K562 (cell line): ENCODE results near the gene TAF1D. TPM values are rescaled to one million over a fixed set of nuclear protein-coding genes. Genes with fewer than 3 reads are reported as not detected.

ENCODE experiments used
- CBFA2T3 ChIP-seq: fragments of 450-650 bp; IDR thresholded peaks from 2 replicates; pipeline ENCODE4 v1.6.1; 2017
- ELF1 ChIP-seq: fragments of 200-800 bp; sonication (Bioruptor generic); IDR thresholded peaks from 2 replicates; pipeline ENCODE4 v1.6.1; 2016; ENCODE audit warnings: missing genetic modification characterization, missing compliant biosample characterization
- ELF2 ChIP-seq: fragments of 250-450 bp; sonication (Bioruptor Pico); IDR thresholded peaks from 2 replicates; pipeline ENCODE4 v1.5.0; 2021; ENCODE audit warnings: mild to moderate bottlenecking
- FOXA1 ChIP-seq: fragments of 450-650 bp; IDR thresholded peaks from 2 replicates; pipeline ENCODE4 v1.6.1; 2016; ENCODE audit warnings: mild to moderate bottlenecking, borderline replicate concordance
- GABPB2 ChIP-seq: fragments of 250-450 bp; sonication (Bioruptor Pico); conservative IDR thresholded peaks from 2 replicates; pipeline ENCODE4 v1.5.1; 2021; ENCODE audit warnings: mild to moderate bottlenecking
- HCFC1 ChIP-seq: IDR thresholded peaks from 2 replicates; pipeline ENCODE4 v1.6.1; 2012; ENCODE audit warnings: low read depth, low read length, improper control_type of control experiment
- HNRNPH1 ChIP-seq: fragments of 200-400 bp; formaldehyde crosslinking; optimal IDR thresholded peaks from 2 replicates; pipeline ENCODE3; 2017; ENCODE audit warnings: low read depth, mild to moderate bottlenecking, low read length, moderate library complexity
- NBN ChIP-seq: fragments of 450-650 bp; IDR thresholded peaks from 2 replicates; pipeline ENCODE4 v1.6.1; 2016; ENCODE audit warnings: low read depth, mild to moderate bottlenecking
- NKRF ChIP-seq: fragments of 450-650 bp; IDR thresholded peaks from 2 replicates; pipeline ENCODE4 v1.6.1; 2016; ENCODE audit warnings: borderline replicate concordance
- RCOR1 ChIP-seq, 2 experiments: IDR thresholded peaks; 2 replicates each; pipeline ENCODE4 v1.6.1; 2012; ENCODE audit warnings: low read depth in 2 of 2, low read length in 2 of 2, borderline replicate concordance in 1 of 2, improper control_type of control experiment in 1 of 2
- STAG1 ChIP-seq: sonication (generic); formaldehyde crosslinking; IDR thresholded peaks from 2 replicates; pipeline ENCODE4 v1.5.0; 2020; ENCODE audit warnings: missing genetic modification reagents, borderline replicate concordance
- ZBTB11 ChIP-seq, 3 experiments: fragments of 200-800 bp in 1 of 3; fragments of 250-450 bp in 1 of 3; fragments of 450-650 bp in 1 of 3; sonication (Bioruptor Pico) in 1 of 3; sonication (Bioruptor generic) in 1 of 3; formaldehyde crosslinking in 1 of 3; IDR thresholded peaks; 2 replicates each; pipeline versions ENCODE4 v1.6.1 to v1.8.0; 2016 to 2022; ENCODE audit warnings: mild to moderate bottlenecking in 2 of 3, missing genetic modification characterization in 2 of 3, missing compliant biosample characterization in 1 of 3, moderate library complexity in 1 of 3
- ZBTB17 ChIP-seq: fragments of 450-650 bp; formaldehyde crosslinking; IDR thresholded peaks from 2 replicates; pipeline ENCODE4 v1.4.0; 2020; ENCODE audit warnings: mild to moderate bottlenecking
- ZNF121 ChIP-seq: sonication (generic); formaldehyde crosslinking; conservative IDR thresholded peaks from 2 replicates; pipeline ENCODE4 v1.8.0; 2022; ENCODE audit warnings: missing genetic modification reagents
- ZNF239 ChIP-seq: fragments of 250-450 bp; sonication (Bioruptor Pico); IDR thresholded peaks from 2 replicates; pipeline ENCODE4 v1.4.0; 2020; ENCODE audit warnings: mild to moderate bottlenecking
- ZNF280A ChIP-seq: fragments of 450-650 bp; IDR thresholded peaks from 2 replicates; pipeline ENCODE4 v1.6.1; 2018; ENCODE audit warnings: mild to moderate bottlenecking, low read depth; ENCODE audit not compliant: partially characterized antibody
- ZNF75A ChIP-seq: fragments of 450-650 bp; formaldehyde crosslinking; IDR thresholded peaks from 2 replicates; pipeline ENCODE4 v1.4.0; 2020; ENCODE audit warnings: mild to moderate bottlenecking
- ZNF77 ChIP-seq: fragments of 250-450 bp; sonication (Bioruptor Pico); IDR thresholded peaks from 2 replicates; pipeline ENCODE4 v1.5.0; 2020
- ZNF780A ChIP-seq: fragments of 250-450 bp; sonication (Bioruptor Pico); IDR thresholded peaks from 2 replicates; pipeline ENCODE4 v1.5.0; 2021; ENCODE audit warnings: mild to moderate bottlenecking
- polyA plus RNA-seq, 8 experiments: library from polyadenylated mRNA; depleted of rRNA in 4 of 8; stranded (reverse) in 5 of 8; unstranded in 3 of 8; fragments of >200 nt; fragmentation: Nextera tagmentation in 2 of 8; fragmentation: Illumina TruSeq in 1 of 8; extraction: Ambion mirVana in 2 of 8; extraction: Trizol in 1 of 8; gene quantifications; 2 replicates each; pipeline versions ENCODE4 v1.2.1 to v1.2.3, GENCODE V29; 2011 to 2014; ENCODE audit warnings: inconsistent platforms in 1 of 8, missing spikeins in 1 of 8
- total RNA-seq, 7 experiments: library from RNA; depleted of rRNA in 6 of 7; stranded (reverse); fragments of >200 nt in 6 of 7; fragmentation: Illumina TruSeq in 2 of 7; extraction: Trizol in 2 of 7; gene quantifications; 2 replicates each; pipeline versions ENCODE4 v1.2.1 to v1.2.3, GENCODE V29; 2011 to 2021; ENCODE audit warnings: low replicate concordance in 1 of 7
- TF ChIP-seq, protein P1 (sequence below), 2 experiments: IDR thresholded peaks; 2 replicates each; pipeline ENCODE4 v1.6.1; 2011; ENCODE audit warnings: borderline replicate concordance in 1 of 2, control low read depth in 1 of 2, low read depth in 1 of 2, low read length in 1 of 2, mild to moderate bottlenecking in 1 of 2, mixed read lengths in 1 of 2, moderate library complexity in 1 of 2; ENCODE audit not compliant: insufficient read depth in 1 of 2, insufficient read length in 1 of 2, poor library complexity in 1 of 2, severe bottlenecking in 1 of 2; ENCODE audit errors: extremely low read depth in 1 of 2

TAF1D gene
- total and polyA plus RNA-seq, 9 of the 15 experiments (the other 6 are each of a cell fraction or from before 2014, with no cell fraction given): 122 to 347 (median 250) TPM

- TF ChIP-seq ZBTB11 (CRISPR knock-in tag; IDR thresholded peaks at IDR 0.05): no peak
- TF ChIP-seq ZNF77 (CRISPR knock-in tag): no peak
- peak; percentile 20; the same call in 1 of the 2 replicates for TF ChIP-seq CBFA2T3
- peak; percentile 57; the same call in 1 of the 2 replicates for TF ChIP-seq ZBTB17
- TF ChIP-seq FOXA1: no peak
- TF ChIP-seq ELF2 (CRISPR knock-in tag): peak; percentile 82
- no peak for TF ChIP-seq ZNF280A
- TF ChIP-seq ZNF121 (CRISPR knock-in tag): no peak
- peak; percentile 63 for TF ChIP-seq HCFC1
- TF ChIP-seq ELF1: peak; percentile 91
- TF ChIP-seq NBN: peak; percentile 82; the same call in 1 of the 2 replicates
- TF ChIP-seq NKRF: peak; percentile 16; the same call in 1 of the 2 replicates
- no peak for TF ChIP-seq ZNF239 (CRISPR knock-in tag)
- no peak for TF ChIP-seq GABPB2 (CRISPR knock-in tag)
- TF ChIP-seq, protein P1, sequence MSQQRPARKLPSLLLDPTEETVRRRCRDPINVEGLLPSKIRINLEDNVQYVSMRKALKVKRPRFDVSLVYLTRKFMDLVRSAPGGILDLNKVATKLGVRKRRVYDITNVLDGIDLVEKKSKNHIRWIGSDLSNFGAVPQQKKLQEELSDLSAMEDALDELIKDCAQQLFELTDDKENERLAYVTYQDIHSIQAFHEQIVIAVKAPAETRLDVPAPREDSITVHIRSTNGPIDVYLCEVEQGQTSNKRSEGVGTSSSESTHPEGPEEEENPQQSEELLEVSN (IDR thresholded peaks at IDR 0.05; ENCODE audit: borderline replicate concordance in 1 of 2, extremely low read depth in 1 of 2, insufficient read depth in 1 of 2, insufficient read length in 1 of 2, low read depth in 1 of 2, low read length in 1 of 2, poor library complexity in 1 of 2, severe bottlenecking in 1 of 2): peak; percentile 6 to 13
- TF ChIP-seq HNRNPH1: peak; percentile 65
- no peak for TF ChIP-seq STAG1
- peak in 1 of 2 experiments; percentile 57; a peak in 1 of 4 replicates for TF ChIP-seq RCOR1 (IDR thresholded peaks at IDR 0.05; ENCODE audit: borderline replicate concordance in 1 of 2, low read depth in 2 of 2, low read length in 2 of 2)
- no peak for TF ChIP-seq ZNF780A (CRISPR knock-in tag)
- no peak for TF ChIP-seq ZNF75A (CRISPR knock-in tag)
Measured at GRCh38 chr11:93741094-93741881, at the start of gene TAF1D, which contains the start of gene C11orf54 (continued).
